Measurements from ENCODE around the gene DGKH.

DNA sequence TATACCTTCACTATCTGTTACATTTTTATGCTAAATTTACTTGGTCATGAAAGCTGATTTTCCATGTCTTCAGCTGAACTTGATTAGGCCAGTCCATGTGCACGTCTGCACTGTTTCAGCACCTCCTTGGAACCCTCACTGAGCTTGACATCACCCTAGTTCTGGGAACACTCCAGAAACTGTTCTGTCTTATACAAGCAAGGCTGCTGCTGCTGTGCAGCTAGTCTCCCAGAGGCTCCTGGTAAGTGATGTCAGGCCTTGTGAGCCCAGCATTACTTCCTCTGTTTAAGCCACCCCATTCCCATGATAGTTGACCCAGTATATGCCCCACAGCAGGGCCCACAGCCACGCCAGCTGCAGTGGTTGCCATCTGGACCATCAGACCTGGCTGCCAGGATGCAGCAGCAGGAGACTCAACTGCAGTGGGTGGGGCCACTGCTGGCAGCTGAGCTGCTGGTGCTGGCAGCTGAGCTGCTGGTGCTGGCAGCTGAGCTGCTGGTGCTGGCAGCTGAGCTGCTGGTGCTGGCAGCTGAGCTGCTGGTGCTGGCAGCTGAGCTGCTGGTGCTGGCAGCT is 133.0 kb downstream of the DGKH start:
- TF ChIP-seq, protein P1, sequence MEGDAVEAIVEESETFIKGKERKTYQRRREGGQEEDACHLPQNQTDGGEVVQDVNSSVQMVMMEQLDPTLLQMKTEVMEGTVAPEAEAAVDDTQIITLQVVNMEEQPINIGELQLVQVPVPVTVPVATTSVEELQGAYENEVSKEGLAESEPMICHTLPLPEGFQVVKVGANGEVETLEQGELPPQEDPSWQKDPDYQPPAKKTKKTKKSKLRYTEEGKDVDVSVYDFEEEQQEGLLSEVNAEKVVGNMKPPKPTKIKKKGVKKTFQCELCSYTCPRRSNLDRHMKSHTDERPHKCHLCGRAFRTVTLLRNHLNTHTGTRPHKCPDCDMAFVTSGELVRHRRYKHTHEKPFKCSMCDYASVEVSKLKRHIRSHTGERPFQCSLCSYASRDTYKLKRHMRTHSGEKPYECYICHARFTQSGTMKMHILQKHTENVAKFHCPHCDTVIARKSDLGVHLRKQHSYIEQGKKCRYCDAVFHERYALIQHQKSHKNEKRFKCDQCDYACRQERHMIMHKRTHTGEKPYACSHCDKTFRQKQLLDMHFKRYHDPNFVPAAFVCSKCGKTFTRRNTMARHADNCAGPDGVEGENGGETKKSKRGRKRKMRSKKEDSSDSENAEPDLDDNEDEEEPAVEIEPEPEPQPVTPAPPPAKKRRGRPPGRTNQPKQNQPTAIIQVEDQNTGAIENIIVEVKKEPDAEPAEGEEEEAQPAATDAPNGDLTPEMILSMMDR (IDR thresholded peaks at IDR 0.05; ENCODE audit: low read length), result no peak
- TF ChIP-seq EZH2 (IDR thresholded peaks at IDR 0.05; ENCODE audit: borderline replicate concordance, low read length), result no peak
